ENCODE results near the gene STOML1.

STOML1 gene

DNA sequence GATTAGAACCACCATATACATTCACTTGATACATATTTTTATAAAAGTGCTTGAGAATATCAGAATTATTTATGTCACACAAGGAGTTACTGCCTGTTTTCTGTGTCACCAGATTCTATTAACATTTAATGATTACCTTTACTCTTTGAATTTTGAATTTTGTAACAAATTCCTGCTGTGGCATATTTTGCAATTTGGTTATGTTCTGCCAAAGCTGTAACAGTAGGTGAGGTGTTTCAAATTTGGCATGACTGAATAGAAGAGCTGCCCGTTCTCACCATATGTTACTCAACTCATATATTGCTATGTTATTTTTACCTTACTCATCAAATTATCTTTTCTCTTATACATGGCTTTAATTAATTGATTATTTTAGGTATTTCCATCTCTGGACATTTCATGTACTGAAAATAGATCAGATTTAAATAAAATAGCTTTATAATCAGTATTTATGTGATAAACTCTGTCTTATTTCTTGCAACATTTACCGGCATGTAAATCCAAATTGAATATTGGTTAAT lies 21.3 kb upstream of the STOML1 start:
- DNase-seq, result no peak

DNA sequence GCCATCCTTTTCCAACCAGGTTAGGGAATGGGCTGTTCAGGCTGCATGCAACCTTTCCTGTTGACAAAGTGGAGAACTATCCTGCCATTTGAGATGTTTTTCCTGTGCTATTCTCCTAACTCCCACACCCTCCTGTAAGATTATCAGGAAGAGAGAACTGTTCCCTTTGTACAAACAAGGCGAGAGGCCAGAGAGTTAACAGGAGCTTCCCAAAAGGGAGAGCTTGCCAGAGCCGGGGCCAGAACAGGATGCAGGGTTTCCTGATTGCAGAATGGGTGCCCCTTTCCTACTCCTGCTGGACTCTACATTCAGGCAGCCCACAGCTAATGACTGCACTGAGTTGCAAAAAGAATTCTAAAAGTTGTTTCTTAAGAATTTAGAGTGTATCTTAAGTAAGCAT lies 19.5 kb upstream of the STOML1 start:
- no peak for DNase-seq

DNA sequence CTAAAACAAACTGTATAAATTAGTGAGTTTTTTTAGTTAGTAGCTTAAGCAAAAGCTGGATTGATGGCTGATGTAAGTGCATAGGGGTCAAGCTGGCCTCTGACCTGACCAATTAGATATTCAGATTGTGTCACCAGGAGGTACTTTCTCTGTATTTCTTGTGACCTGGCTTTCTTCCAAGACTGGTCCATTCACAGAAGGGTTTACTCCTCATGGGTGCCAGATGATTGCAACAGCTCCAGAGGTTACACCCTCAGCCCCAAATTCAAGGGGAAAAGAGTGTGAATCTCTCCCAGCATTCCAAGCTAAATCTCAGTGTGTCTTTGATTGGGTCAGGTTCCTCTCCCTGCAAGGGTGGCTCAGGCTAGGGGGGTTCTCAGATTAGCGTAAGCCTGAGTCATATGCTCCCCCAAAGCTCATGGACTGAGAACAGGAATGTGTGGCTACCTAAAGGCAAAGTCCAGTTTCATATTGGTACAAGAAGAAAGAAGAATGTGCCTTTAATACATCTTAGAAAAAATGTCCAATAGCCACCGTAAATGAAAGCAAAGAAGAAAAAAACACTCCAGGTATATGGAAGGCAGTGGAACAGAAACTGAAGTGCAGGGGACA lies 18.9 kb upstream of the STOML1 start:
- no peak for DNase-seq

DNA sequence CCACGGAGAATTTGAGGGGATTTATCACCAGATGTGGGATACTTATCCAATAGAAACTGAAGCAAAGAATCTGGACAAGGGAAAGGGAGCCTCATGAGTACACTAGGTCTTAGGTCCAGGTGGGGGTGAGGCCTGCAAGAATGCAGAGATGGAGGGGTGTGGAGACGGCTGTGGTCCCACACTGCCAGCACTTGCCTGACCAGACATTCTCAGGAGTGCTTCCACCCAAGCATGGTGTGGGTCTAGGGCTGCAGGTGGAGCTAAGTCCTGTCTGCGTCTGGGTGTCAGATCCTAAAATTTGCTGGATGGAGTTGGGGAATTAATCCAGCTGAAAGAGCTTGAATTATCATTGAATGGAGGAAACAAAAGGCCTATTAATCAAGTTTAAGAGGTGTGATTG lies 16.8 kb upstream of the STOML1 start:
- no peak for DNase-seq

DNA sequence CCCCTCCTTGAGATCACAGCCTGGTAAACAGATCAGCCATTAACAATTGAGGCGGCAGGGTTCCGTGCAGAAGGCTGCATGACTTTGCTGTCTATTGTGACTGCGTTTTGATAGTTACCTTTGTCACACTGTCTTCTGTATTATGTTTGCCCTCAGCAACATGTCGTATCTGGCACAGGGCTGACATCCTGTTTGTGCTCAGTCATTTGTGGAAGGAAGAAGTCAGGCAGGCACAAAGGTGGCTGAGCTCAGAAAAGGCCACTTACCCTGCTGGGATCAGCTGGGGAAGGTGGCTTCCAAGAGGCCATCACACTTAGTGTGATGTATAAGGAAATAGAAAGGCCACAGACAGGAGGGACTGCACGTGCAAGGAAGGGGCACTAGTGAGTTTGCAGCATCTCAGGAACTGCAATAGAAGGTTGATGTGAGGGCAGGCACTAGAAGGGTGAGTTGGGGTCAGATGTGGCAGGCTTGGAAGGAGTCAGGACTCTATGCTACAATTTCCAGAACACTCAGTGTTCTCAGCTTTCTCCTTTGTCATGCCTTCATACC lies 15.8 kb upstream of the STOML1 start:
- DNase-seq, result no peak

DNA sequence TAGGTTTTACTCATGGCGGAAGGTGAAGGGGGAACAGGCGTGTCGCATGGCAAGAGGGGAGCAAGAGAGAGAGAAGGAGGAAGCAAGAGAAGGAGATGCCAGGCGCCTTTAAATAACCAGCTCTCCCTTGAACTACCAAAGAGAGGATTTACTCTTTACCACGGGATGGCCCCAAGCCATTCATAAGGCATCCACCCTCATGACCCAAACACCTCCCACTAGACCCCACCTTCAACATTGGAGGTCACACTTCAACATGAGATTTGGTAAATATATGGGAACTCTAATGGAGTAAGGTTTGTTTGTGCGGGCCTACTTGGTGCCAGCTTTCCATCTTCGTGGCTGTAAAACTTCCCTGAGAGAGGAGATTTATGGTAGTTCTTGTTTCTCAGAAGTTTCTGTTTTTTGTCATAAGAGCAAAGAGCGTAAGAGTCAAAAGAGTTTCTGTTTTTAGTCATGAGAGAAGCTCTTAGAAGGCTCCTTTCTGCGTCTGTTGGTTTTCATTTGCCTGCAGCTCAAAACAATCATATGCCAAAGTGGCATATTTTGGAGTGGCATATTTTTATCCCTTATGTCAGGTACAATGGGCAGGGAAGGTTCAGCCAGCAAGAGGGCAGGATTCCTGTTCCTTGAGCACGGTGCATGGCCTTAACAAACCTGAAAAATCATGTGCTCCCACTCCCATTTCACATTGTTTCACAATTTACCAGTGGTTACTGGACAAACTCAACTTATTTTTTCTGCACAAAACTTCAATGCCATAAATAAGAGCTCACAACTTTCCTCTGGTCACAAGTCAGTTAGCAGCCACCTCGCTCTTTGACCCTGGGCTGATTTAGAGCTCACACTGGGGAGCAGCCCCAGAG lies 14.9 kb upstream of the STOML1 start:
- no peak for DNase-seq

DNA sequence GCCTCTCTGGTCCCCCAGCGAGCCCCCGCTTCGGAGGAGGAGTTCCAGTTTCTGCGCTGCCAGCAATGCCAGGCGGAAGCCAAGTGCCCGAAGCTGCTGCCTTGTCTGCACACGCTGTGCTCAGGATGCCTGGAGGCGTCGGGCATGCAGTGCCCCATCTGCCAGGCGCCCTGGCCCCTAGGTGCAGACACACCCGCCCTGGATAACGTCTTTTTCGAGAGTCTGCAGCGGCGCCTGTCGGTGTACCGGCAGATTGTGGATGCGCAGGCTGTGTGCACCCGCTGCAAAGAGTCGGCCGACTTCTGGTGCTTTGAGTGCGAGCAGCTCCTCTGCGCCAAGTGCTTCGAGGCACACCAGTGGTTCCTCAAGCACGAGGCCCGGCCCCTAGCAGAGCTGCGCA lies 5.9 kb upstream of the STOML1 start:
- no peak for DNase-seq

DNA sequence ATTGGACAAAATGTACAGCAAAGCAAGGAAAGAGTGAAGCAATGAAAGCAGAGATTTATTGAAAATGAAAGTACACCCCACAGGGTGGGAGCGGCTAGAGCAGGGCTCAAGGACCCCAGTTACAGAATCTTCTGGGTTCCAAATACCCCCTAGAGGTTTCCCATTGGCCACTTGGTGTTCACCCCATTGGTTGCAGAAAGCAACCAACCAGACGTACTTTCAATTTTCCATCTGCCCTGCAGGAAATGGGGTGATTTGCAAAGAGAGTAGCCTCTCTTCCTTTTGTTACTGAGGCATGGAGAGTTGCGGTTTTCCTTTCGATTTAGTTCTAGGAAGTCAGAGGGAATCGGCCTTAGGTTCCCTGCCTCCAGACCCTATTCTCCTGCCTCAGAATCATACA lies 4.8 kb upstream of the STOML1 start:
- DNase-seq, result no peak

DNA sequence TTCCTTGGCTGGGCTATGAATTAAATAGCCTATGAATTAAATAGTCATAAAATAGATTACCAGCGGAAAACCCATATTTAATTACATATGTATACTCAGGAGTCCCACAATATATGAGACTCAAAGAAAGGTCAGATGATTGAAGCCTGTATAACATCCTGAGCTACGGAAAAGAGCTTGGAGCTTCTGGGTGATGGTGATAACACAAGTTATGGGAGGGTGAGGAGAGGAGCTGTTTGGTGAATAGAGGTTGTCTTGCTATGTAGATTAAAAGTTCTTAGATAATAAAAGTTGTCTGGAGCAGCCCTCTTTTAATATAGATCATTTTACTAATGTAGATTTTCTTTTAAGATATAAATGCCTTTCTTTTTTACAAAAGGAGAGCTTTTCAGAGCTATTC lies 4.2 kb upstream of the STOML1 start:
- DNase-seq, result no peak

DNA sequence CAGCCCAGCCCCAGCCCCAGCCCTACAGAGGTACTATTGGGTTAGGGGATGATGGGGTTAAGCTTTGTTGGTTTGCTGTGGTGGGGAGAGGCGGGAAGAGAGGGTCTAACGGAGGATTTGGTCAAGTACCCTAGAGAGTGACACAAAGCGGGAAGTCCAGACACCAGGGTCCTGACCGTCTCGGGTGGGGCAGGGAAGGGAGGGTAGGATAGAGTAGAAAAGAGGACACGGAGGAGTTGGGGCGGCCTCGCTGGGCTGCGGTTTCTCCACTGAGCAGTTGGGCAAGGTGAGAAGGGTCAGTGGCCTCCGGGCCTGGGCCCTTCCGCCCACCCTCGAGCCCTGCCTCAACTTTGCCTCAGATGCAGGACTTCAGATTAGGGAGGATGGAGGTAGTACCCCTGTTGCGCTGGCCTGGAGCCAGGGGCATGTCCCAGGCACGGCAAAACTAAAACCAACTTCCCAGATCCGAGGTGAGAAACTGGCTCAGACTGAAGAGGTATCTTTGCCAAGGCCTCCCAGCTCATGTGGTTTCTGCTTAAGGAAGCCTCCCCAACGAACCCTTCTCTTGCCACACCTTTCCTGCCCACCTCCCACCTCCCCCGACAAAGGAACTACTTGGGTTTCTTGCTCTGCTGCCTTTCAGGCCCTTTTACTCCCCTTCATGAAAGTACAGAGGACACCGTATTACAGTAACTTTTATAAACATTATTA lies 3.0 kb upstream of the STOML1 start:
- DNase-seq, result no peak

DNA sequence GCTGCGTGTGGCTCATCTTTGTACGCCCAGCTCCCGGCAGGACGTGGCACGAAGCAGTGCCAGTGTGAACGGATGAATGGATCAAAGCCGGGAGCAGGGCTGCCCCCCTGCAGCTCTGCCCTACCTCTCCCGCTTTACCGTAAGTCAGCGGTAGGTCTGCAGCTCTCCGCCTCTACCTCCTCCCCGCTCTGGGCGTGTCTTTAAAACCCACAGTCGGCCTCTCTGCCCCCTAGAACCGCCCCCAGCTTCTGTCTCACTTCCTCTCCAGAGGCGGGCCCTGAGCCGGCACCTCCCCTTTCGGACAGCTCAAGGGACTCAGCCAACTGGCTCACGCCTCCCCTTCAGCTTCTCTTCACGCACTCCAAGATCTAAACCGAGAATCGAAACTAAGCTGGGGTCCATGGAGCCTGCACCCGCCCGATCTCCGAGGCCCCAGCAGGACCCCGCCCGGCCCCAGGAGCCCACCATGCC lies 2.4 kb upstream of the STOML1 start, which contains the start of gene PML:
Gene PML, plus strand, starts transcription at position 304 of the 471 bp plus-strand sequence. Its CDS starts 97 bp downstream, at position 401.
- peak; percentile 94 to 96 for DNase-seq

DNA sequence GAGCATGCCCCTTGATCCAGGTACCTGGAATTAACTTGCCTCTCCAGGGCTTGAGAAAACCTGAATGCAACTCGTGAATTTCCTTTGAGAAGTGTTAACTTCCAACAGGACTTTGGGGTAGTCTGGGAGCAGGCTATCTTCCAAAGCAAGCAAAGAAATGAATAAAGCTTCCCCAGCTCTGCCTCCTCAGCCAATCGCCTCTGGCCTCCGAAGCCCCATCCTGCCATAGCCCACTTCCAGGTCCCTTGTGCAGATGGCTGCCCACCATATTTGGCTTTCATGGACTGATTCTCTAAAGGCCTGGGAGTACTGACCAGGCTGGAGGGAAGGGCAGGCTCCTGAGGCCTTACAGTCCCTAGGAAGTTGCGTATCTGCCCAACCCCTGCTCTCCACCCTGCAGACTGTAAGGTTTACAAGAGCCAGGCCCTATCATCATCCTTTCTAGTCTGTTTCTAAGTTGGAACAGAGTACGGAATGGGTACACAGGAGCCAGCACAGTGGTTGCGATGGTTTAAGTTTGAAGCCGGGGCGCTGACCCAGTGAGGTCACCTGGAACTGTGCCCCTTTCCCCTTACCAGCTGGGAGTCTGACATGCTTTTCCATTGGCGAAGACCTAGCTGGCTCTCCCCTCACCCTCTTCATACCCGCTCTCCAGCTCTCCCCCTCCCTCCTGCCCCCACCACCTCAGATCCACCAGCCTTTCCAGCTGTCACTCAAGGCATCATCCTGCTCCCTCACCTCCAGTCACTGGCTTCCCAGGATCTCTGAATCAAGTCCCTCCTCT lies 1.3 kb upstream of the STOML1 start:
- DNase-seq, result no peak

DNA sequence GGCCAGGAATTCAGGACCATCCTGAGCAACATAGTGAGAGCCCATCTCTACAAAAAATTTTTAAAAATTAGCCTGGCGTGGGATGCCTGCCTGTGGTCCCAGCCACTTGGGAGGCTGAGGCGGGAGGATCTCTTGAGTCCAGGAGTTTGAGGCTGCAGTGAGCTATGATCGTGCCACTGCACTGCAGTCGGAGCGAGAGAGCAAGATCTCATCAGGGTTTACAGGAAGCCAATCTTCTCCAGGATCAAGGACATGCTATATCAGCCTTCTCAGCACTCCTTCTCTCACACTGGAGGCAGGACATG lies 451 bp upstream of the STOML1 start:
- DNase-seq, result no peak

DNA sequence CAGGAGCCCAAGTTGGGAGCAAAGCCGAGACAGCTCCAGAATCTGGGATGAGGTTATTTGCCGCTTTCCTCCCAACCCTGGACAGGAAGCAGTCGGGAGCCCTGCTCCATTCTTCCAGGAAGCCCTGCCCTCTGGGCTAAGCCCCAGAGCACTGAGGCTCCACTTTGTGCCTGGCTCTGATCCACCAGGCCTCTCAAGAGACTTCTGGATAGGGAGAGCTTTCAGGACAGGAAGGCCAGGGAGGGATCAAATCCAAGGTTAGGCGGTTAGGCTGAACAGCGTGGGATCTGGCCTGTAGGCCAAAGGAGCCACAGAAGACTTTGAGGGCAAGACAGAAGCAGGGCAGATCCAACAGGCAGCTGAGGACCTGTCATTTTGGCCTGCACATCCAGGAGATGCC lies 835 bp downstream of the STOML1 start:
- no peak for DNase-seq

DNA sequence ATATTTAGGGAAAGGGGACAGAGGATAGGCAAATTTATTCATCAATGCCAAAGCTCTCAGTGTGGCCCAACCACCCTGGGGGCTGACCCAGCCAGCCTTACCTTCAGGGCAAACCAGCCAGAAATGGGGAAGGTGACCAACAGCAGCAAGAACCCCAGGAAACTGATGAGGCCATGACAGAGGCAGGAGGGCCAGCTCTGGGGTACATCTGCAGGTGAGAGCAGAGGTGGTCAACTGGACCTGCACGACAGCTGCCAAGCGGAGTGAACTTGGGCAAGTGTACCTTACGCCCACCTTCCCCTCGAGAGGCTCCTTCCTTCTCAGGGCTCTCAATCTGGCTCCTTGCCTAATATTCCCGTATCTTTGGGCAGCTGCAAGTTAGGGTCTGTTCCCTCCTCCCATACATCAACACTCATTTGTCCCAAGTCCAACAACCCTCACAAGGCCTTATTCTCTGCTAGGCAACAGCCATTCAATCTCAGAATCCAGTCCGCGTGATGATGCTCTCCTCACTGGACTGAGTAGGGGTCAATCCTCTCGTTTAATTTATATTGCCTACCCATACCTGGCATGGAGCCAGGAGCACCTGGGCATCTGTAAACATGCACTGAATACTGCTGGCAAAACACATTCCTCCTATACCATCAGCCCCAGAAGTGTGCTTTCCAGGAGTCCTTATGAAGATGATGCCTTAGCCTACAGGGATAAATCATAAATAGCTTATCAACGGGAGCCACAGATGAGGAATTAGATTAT lies 1.7 kb downstream of the STOML1 start:
- no peak for DNase-seq

DNA sequence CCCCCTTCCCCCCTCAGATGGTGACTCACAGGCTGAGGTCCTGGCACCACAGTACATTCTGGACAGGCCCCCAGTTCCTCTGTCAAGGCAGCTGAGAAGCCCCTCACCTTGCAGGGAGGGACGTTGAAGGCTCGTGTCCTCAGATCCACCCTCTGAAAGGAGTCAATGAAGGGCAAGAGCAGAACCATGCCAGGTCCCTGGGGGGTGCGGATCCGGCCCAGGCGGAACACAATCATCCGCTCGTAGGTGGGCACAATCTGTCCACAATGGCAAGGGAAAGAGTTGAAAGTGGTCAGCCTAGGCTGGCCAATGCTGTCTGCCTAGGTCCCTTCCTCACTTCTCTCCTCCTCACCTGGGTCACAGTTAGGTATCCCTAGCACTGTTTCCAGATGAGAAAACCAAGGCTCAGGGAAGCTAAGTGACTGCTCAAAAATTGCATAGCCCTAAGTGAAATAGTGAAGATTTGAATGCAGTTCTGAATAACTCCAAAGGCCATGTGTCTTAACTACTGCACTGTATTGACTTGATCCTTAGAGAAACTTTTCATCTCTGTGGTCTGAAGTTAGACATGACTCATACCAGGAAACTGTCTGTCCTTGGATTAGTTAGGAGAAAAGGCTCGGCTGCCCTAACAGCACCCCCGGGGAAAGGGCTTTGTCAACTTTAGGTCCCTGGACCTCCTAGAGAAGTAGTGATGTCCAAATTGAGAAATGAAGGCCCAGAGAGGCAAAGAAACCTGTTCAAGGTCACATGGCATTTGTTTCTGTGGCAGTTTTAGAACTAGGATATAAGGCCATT lies 2.9 kb downstream of the STOML1 start:
- DNase-seq, result no peak

DNA sequence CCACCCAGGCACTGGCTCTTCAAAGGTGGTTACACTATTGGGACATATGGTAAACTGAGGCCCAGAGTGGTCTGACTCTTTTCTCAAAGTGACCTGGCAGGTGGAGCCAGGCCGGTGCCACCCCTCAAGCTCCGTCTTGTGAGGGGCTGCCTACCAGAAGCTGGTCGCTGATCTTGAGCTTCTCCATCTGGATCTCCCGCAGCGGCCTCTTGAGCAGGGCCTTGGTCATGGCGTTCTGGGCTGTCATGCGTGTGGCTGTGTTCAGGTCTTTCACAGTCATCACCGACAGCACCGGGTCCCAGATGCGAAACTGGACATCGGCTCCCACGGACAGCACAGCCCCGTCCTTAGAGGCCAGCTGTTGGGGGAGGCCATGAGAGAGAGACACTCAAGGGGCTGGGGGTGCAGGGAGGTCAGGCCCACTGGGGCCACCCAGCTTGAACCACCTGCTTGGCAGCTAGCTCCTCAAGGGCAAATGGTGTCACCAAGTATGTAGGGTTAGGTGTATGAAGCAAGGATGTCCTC lies 3.6 kb downstream of the STOML1 start:
- no peak for DNase-seq

DNA sequence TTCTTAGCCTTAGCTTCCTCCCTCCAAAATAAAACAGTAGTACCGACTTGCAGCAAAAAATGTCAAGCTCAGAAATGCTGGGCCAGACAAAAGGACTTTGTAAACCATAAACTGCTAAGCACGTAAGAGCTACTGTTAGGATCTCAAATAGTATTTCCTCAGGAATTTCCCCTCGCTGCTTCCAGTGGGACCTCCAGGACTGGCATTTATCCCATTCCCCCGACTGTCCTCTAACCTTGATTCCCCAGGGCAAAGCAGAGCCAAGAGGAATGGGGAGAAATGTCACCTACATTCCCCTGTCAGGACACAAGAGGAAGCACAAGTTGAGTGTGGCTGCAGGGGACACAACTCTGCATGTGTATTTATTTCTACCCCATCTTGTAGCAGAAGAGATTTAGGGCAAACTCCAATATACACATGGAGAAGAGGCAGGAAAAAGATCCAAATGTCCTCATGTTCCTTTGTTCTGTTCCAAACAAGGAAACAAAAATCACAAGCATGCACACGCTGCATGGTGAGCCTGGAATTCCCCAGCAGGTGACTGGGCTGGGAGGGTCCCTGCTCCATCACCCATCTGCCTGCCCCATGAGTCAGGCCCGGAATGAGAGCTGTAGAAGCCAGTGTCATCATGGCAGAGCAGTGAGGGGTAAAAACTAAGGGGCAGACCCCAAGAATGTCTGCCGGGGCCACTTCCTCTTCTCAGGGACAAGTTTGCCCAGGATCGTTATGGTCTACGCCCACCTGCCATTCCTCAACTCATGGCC lies 4.2 kb downstream of the STOML1 start:
- no peak for DNase-seq

DNA sequence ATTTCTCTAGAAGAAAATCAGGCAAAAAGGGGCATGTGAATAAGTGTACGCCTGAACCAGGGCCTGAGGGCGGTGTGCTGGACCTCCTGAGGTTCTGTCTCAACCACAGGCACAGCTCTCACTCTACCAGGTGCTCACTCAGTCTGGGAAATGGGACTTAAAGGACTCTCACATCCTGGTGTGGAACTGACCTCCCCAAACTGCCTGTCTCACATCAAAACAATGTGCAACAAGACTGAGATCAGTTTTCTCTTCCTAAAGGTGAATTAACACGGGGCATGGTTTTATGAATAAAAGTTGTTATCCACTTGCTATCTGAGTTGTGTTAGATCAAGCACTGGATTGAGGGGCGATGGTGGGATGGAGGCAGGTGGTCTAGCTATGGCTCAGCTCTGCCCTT lies 4.8 kb downstream of the STOML1 start:
- no peak for DNase-seq

DNA sequence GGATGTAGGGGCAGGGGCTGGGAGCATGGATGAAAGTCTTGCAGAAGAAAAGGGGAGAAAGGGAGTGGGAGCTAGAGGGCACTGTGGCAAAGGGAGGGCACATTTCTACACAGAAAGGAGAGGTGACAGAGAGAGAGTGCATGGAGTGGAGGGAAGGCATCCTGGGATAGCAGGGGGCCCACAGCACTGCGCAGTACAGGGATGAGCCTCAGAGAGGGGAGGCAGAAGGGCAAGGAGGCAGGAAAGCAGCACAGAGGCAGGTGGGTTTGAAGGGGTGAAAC lies 5.4 kb downstream of the STOML1 start:
- DNase-seq, result no peak

All from stimulated activated CD4-positive, alpha-beta T cell treated with anti-CD3 and anti-CD28 coated beads, Interleukin-2, amount 100 ng/mL, for 24 hours (primary cell).